Spinal cord (tissue), 10 donors: ENCODE measurements around the gene ANGPTL2. TPM values are rescaled to one million over a fixed set of nuclear protein-coding genes. Genes with fewer than 3 reads are reported as not detected.
"Not testable (repeated sequence)": the region's sequence is repeated elsewhere in the genome, so short reads cannot be mapped to it uniquely, and the experiment has no call there.

Source experiments
- DNase-seq, 6 donors: peaks; one replicate each; pipeline versions ENCODE4 v3.0.0 to v3.0.0-alpha.2; 2013 to 2015; ENCODE audit warnings: low spot score in 6 of 6, low read depth in 4 of 6
- H3K27ac ChIP-seq: one replicate; pipeline ENCODE4 v1.5.1; 2013; ENCODE audit warnings: low read depth, low read length, control low read depth
- H3K27me3 ChIP-seq: one replicate; pipeline ENCODE4 v1.6.1; 2013; ENCODE audit warnings: low read length; ENCODE audit not compliant: control insufficient read depth, insufficient read depth
- H3K36me3 ChIP-seq: one replicate; pipeline ENCODE4 v1.6.1; 2013; ENCODE audit warnings: low read length; ENCODE audit not compliant: control insufficient read depth, insufficient read depth
- H3K4me1 ChIP-seq: one replicate; pipeline ENCODE4 v1.6.1; 2013; ENCODE audit warnings: low read length; ENCODE audit not compliant: control insufficient read depth, insufficient read depth
- H3K4me3 ChIP-seq: one replicate; pipeline ENCODE4 v1.5.1; 2013; ENCODE audit warnings: low read depth, low read length, control low read depth
- H3K9me3 ChIP-seq: one replicate; pipeline ENCODE4 v1.6.1; 2013; ENCODE audit warnings: low read length; ENCODE audit not compliant: control insufficient read depth, insufficient read depth
- WGBS: methylation state at CpG from one replicate; pipeline ENCODE4 v1.1.5; 2013; ENCODE audit warnings: missing lambda C conversion rate; ENCODE audit not compliant: insufficient coverage; 5-methylcytosine and 5-hydroxymethylcytosine counted together
- polyA plus RNA-seq, 2 donors: library from polyadenylated mRNA; unstranded; fragments of 120-200 nt; gene quantifications; one replicate each; pipeline ENCODE4 v1.2.1, GENCODE V29; 2013; ENCODE audit not compliant: insufficient read length in 2 of 2
- total RNA-seq, 2 donors: library from RNA; depleted of rRNA in 1 of 2; stranded (reverse); fragments of 120-200 nt in 1 of 2; fragments of >200 nt in 1 of 2; gene quantifications; one replicate each; pipeline versions ENCODE4 v1.2.3 to v1.2.4, GENCODE V29; 2013 to 2014
- donor health status: healthy.

The ANGPTL2 gene
- total and polyA plus RNA-seq, 4 donors: 22.1 to 58.5 (median 46.4) TPM

- not testable (repeated sequence) for H3K27ac ChIP-seq, DNase-seq, H3K4me3 ChIP-seq, H3K9me3 ChIP-seq, H3K36me3 ChIP-seq, H3K4me1 ChIP-seq, H3K27me3 ChIP-seq
These were observed 24.4 kb upstream of the ANGPTL2 start for GRCh38 chr9:127146841-127147240.

GRCh38 chr9:127144670-127145445, 22.4 kb upstream of the ANGPTL2 start:
- Histone ChIP-seq H3K27me3 (no peaks in the 10 kb centered on the region), H3K4me1 (peaks cover 6% of the 10 kb centered on the region), H3K4me3 (no peak overlapping the region), H3K27ac (no peak overlapping the region), H3K9me3 (no peaks in the 10 kb centered on the region), H3K36me3 (no peaks in the 10 kb centered on the region)
- WGBS: 73% methylated on average over 5 of the region's 8 CpGs
- no peak for DNase-seq

- H3K27me3 ChIP-seq: no peaks in the 10 kb centered on the region
- no peak overlapping the region for H3K27ac ChIP-seq
- WGBS: 88% methylated on average over 5 of the region's 8 CpGs
- no peaks in the 10 kb centered on the region for H3K9me3 ChIP-seq
- H3K4me3 ChIP-seq: no peak overlapping the region
- H3K36me3 ChIP-seq: no peaks in the 10 kb centered on the region
- H3K4me1 ChIP-seq: peaks cover 6% of the 10 kb centered on the region
- no peak for DNase-seq
These were observed 21.6 kb upstream of the ANGPTL2 start for GRCh38 chr9:127143920-127144465.

- Histone ChIP-seq H3K27ac (no peak overlapping the region), H3K27me3 (no peaks in the 10 kb centered on the region), H3K36me3 (no peaks in the 10 kb centered on the region), H3K9me3 (no peaks in the 10 kb centered on the region), H3K4me3 (no peak overlapping the region), H3K4me1 (peaks cover 6% of the 10 kb centered on the region)
- DNase-seq: no peak
- WGBS: no CpG with 5 or more reads among the region's 2 CpGs
These were observed 20.6 kb upstream of the ANGPTL2 start for GRCh38 chr9:127142931-127143464.

GRCh38 chr9:127142291-127142690, 19.9 kb upstream of the ANGPTL2 start:
- DNase-seq: no peak
- Histone ChIP-seq H3K4me3 (no peak overlapping the region), H3K4me1 (peaks cover 10% of the 10 kb centered on the region), H3K9me3 (no peaks in the 10 kb centered on the region), H3K36me3 (no peaks in the 10 kb centered on the region), H3K27me3 (no peaks in the 10 kb centered on the region), H3K27ac (no peak overlapping the region)
- 93% methylated on average over 3 of the region's 3 CpGs for WGBS

GRCh38 chr9:127140842-127141675, 18.6 kb upstream of the ANGPTL2 start:
- 66% methylated on average over 5 of the region's 9 CpGs for WGBS
- no peaks in the 10 kb centered on the region for H3K9me3 ChIP-seq

GRCh38 chr9:127140181-127140580, 17.7 kb upstream of the ANGPTL2 start:
- H3K4me3 ChIP-seq: no peak overlapping the region
- no peaks in the 10 kb centered on the region for H3K27me3 ChIP-seq
- H3K9me3 ChIP-seq: no peaks in the 10 kb centered on the region
- H3K4me1 ChIP-seq: peaks cover 26% of the 10 kb centered on the region
- no peaks in the 10 kb centered on the region for H3K36me3 ChIP-seq
- no peak overlapping the region for H3K27ac ChIP-seq
- 94% methylated on average over 6 of the region's 6 CpGs for WGBS
- DNase-seq: no peak

More at GRCh38 chr9:127140842-127141675, 18.6 kb upstream of the ANGPTL2 start:
- no peak for DNase-seq
- Histone ChIP-seq H3K4me1 (peaks cover 19% of the 10 kb centered on the region), H3K27ac (no peak overlapping the region), H3K36me3 (no peaks in the 10 kb centered on the region), H3K4me3 (no peak overlapping the region), H3K27me3 (no peaks in the 10 kb centered on the region)

- DNase-seq: no peak
- Histone ChIP-seq H3K27ac (no peak overlapping the region), H3K27me3 (no peaks in the 10 kb centered on the region), H3K4me1 (peaks cover 30% of the 10 kb centered on the region), H3K36me3 (no peaks in the 10 kb centered on the region), H3K4me3 (no peak overlapping the region), H3K9me3 (no peaks in the 10 kb centered on the region)
- 100% methylated on average over 5 of the region's 6 CpGs for WGBS
These were observed 17.3 kb upstream of the ANGPTL2 start for GRCh38 chr9:127139775-127140174.

GRCh38 chr9:127139071-127139731, 16.8 kb upstream of the ANGPTL2 start:
- Histone ChIP-seq H3K36me3 (no peaks in the 10 kb centered on the region), H3K4me3 (no peak overlapping the region), H3K4me1 (peaks cover 33% of the 10 kb centered on the region), H3K9me3 (no peaks in the 10 kb centered on the region), H3K27ac (no peak overlapping the region), H3K27me3 (no peaks in the 10 kb centered on the region)
- no peak for DNase-seq
- WGBS: 94% methylated on average over 6 of the region's 8 CpGs
